Activated naive CD4-positive, alpha-beta T cell treated with anti-CD3 and anti-CD28 coated beads, Interleukin-2, amount 50 U/mL, for 16 hours (primary cell): Measurements from ENCODE around the gene CHCHD6.

Source experiments
- DNase-seq: peaks from one replicate; pipeline ENCODE4 v3.0.0-alpha.2; 2020

The CHCHD6 gene

GRCh38 chr3:126928921-126929474 lies 225.0 kb downstream of the CHCHD6 start:
- no peak for DNase-seq

GRCh38 chr3:126930936-126931600 lies 227.0 kb downstream of the CHCHD6 start:
- no peak for DNase-seq

DNA sequence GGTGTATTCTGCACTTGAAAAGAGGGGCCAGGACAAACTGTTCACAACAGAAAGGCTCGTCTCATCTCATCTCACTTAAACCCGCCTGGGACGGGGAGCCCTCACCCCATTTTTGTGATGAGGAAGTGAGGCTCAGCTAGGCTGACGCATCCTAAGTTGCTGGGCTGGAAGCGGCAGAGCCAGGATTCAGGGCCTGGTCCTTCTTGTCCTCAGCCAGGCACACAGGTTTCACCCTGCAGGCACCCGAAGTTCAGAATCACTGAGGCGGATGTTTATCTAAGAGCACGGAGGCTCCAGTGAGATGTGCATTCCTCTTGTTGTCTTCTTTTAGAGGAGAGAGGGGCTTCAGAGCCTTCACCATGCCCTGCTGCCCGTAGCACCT lies 227.8 kb downstream of the CHCHD6 start:
- DNase-seq: no peak

DNA sequence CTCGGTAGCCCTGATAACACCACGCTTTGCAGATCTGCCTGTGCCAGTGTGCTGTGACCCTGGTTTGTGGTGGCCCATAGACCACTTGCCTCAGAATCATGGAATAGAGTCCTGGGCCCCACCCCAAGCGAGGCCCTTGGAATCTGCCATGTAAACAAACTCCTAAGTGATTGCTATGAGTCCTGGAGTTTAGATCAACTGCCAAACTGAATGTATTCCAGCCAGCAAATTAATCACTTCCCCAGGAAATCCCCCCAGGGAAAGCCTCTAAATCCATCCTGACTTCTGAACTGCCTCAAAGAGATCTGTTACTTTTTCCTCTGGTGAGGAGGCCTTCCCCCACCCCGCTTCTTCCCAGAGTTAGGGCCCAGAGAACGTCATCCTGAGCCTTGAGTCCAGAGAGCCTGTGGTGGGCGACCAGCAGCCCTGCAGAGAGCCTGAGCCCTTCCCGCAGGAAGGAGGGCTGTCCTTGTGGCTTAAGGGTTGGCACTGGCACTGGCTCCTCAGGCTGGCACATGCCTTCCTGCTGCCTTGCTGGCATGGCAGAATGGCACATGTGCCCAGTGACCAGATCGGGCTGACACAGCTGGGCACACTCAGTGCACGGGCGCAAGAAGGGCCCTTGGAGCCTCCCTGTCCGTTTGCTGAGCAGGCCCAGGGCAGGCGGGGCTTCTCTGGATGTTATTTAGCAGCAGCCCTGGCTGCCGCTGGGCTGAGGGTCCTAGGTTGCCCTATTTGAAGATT lies 228.3 kb downstream of the CHCHD6 start:
- DNase-seq: no peak

GRCh38 chr3:126934031-126934531 lies 230.0 kb downstream of the CHCHD6 start:
- no peak for DNase-seq

DNA sequence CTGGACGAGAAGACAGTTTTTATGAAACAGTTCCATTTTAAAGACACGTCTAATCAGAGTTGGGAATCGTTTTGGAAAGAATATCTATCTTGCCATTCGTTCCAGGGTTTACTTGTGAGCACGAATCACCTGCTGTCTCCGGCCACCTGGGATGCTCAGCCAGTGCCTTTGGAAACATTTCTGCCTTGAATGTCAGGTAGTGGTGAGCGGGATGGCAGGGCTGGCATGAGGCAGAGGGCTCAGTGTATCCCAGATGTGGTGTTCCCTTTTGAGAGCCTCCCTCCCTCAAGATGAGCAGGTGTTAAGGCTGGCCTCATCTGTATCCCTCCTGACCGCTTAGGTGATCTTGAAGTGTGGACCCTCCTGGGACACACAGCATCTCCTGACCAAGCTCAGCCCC lies 231.0 kb downstream of the CHCHD6 start:
- no peak for DNase-seq

DNA sequence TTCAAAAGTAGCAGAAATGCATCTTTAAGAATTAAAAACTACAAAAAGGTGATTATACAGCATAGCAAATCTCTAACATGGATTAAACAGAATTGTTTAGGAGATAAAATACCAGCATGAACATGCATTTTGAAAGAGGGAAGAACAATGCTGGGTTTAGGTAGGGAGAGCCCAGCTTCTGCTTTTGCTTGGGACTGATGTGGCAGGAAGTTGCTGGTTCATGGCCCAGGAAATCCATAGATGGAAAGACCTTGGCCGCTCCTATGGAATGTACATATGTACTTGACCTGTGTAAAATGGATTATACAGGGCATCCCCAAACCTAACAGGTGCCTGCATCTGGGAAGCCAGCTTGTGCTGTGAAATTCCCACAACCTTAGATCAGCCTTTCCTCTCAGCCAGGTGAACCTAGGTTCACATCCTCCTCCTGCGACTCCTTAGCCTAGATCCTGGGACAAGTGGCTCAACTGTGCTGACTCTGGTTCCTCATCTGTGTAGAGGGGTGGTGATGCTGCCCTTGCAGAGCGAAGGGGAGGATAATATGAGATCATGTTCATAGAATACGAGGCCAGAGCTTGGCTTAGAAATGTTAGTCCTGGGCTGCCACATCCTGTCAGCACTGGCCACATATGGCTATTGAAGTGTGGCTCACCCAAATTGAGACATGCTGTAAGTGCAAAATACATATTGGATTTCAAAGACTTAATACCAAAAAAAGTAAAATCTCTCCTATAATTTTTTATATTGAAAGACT lies 231.9 kb downstream of the CHCHD6 start:
- DNase-seq: no peak

GRCh38 chr3:126936853-126937425 lies 232.9 kb downstream of the CHCHD6 start:
- no peak for DNase-seq

GRCh38 chr3:126937533-126937932 lies 233.5 kb downstream of the CHCHD6 start:
- DNase-seq: no peak

- DNase-seq: no peak
Observed at GRCh38 chr3:126937973-126938372, 233.9 kb downstream of the CHCHD6 start.

- no peak for DNase-seq
Observed at GRCh38 chr3:126938520-126939337, 234.7 kb downstream of the CHCHD6 start.

GRCh38 chr3:126939338-126939718 lies 235.3 kb downstream of the CHCHD6 start:
- DNase-seq: no peak

- no peak for DNase-seq
Observed at GRCh38 chr3:126939733-126940132, 235.7 kb downstream of the CHCHD6 start.

DNA sequence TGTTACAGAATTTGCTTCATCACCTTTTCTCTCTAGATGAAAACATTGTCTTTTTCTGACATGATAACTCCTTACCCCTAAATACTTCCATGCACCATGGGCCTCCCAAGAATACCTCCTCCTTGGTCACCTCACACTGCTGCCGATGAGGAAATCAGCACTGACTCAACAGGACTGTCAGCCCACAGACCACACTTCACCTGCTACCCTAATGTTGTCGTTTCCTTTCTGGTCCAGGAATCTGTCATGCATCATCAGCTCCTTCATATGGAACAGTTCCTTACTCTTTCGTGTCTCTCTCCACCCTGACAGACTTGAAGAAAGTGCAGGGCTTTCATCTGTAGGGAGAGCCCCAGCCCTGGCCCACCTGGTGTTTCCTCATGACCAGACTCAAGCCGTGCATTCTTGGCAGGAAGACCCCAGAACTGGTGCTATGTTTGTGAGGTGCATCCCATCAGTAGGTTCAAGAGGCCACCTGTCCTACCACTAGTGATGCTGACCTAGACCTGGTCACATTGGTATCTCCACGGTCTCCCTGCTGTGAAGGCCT lies 237.8 kb downstream of the CHCHD6 start:
- DNase-seq: no peak

DNA sequence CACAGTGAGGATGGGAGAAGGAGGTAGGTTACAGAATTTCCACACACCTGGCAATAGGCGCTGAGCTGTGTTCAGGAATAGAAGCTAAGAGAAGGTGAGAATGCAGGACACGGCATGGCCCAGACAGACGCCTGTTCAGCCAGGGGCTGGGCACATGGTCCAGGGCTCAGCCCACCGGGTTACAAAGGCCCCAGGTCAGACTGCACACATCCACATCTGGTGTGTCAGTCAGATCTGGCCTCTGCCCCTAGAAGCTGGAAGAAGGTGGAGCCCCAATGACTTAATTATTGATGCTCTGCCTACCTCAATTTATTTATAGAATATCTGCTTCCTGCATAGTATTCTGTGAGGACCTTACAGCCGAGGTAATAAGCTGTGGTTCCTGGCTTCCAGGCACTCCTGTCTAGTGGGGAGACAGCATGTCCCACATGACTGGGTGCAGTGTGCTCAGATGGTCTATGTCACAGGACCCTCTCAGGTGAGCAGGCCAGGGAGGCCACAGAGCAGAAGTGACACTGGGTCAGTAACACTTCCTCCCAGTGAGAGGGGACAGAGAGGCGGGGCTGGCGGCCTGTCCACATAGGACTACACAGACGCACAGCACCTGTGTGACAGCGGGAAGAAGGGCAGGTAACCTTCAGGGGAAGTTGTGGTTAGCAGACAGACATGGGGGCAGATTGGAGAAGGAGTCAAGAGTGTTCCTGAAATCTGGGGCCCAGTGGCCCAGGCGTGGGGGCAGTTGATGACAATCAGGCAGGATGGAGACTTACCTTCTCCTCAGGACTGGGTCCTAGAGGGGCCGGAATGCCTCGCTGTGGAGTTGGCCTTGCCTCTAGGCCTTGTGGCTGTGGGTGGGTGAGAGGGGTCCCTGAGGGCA lies 240.3 kb downstream of the CHCHD6 start:
- no peak for DNase-seq

DNA sequence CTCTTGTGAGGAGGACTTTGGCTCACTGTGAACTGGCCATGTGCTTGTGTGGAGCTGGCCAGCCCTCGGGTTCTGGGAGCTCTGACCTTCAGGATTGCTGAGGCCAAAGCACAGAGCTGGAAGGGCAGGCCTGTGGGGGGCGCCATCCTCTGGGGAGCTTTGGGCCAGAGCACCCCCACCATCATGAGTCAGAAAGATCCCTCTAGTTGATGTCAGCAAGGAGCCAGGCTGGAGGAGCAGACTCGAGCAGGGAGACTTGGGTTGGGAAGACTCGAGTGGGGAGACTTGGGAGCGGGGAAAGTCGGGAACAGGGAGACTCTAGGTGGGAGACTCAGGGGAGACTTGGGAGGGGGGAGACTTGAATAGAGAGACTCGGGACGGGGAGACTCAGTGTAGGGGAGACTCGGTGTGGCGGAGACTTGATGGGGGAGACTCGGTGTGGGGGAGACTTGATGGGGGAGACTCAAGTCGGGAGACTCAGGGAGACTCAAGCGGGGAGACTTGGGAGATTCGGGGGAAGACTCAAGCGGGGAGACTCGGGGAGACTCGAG lies 241.2 kb downstream of the CHCHD6 start:
- DNase-seq: no peak

GRCh38 chr3:126945891-126946290 lies 241.9 kb downstream of the CHCHD6 start:
- no peak for DNase-seq

DNA sequence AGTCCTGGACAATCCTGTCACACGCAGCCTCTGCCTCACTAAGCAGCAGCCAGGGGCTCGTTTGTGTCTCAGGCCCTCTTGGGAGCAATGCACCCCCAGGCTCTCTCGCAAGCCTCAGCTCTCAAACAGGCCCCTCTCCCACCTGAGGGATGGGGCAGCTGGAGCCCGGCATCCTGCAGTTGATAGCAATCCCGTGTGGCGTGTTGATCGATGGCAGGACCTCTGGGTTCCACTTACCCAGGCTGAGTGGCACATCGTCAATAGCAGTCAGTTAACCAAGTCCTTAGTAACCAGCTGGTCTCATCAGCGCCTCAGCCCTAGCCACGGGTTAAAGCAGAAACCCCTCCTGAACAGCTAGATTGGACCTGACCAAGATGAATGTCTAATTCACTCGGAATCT lies 242.4 kb downstream of the CHCHD6 start:
- no peak for DNase-seq

DNA sequence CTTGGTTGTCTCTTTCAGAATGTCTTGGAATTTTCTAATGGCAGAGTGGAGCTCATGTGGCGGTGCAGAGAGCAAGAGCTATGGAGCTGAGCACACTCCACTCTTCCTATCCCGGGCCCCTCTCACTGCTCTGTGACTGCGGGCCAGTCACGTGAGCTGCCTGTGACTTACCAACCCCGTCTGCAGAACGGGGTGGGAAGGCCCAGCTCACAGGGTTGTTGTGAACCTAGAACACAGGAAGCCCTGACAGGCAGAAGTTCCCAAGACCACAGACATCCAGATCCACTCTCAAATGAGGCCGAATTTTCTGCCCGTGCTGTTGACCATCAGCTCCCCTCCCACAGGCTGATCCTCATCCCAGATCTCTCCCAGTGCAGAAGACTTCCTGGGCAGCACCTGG lies 243.4 kb downstream of the CHCHD6 start:
- DNase-seq: no peak

DNA sequence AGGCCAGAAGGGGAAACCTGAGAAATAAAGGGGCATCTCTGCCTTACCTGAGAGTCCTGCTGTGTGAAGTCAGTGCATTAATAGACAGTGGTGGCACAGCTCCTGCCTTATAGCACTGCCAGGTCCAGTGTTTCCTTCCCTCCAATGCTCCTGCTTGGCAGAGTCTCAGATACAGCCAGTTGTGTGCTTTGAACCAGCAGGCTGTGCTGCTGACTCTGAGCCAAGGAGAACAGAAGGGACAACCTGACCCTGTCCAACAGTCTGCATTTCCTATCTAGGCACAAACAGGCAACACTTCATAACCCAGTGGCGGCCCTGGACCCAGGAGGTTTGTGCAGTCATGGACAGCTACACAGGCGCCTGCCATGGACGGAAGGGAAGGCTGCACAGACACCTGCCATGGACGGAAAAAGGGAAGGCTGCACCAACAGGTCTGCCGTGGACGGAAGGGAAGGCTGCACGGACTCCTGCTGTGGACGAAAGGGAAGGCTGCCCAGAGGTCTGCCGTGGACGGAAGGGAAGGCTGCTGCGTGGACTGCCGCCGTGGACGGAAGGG lies 245.0 kb downstream of the CHCHD6 start:
- no peak for DNase-seq
